Neural progenitor cell (in vitro differentiated cells): ENCODE data around the gene TNS3.

ENCODE experiments used
- EZH2 ChIP-seq: fragments of 200-600 bp; sonication (generic); IDR thresholded peaks from 2 replicates; pipeline ENCODE4 v1.6.1; 2017; ENCODE audit warnings: antibody characterized with exemption, mild to moderate bottlenecking, moderate library complexity
- EZH2phosphoT487 ChIP-seq: fragments of 200-600 bp; sonication (generic); IDR thresholded peaks from 2 replicates; pipeline ENCODE4 v1.6.1; 2017; ENCODE audit warnings: antibody characterized with exemption
- TF ChIP-seq, protein P1 (sequence below): fragments of 200-600 bp; sonication (generic); IDR thresholded peaks from 2 replicates; pipeline ENCODE4 v1.5.1; 2017; ENCODE audit warnings: antibody characterized with exemption, mild to moderate bottlenecking

GRCh38 chr7:47277321-47277781 lies 304.6 kb downstream of the TNS3 start:
- TF ChIP-seq EZH2 = no peak
- TF ChIP-seq, protein P1, sequence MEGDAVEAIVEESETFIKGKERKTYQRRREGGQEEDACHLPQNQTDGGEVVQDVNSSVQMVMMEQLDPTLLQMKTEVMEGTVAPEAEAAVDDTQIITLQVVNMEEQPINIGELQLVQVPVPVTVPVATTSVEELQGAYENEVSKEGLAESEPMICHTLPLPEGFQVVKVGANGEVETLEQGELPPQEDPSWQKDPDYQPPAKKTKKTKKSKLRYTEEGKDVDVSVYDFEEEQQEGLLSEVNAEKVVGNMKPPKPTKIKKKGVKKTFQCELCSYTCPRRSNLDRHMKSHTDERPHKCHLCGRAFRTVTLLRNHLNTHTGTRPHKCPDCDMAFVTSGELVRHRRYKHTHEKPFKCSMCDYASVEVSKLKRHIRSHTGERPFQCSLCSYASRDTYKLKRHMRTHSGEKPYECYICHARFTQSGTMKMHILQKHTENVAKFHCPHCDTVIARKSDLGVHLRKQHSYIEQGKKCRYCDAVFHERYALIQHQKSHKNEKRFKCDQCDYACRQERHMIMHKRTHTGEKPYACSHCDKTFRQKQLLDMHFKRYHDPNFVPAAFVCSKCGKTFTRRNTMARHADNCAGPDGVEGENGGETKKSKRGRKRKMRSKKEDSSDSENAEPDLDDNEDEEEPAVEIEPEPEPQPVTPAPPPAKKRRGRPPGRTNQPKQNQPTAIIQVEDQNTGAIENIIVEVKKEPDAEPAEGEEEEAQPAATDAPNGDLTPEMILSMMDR = no peak
- TF ChIP-seq EZH2phosphoT487 = no peak
